ENCODE results near the gene CRISP3. TPM values are rescaled to one million over a fixed set of nuclear protein-coding genes. Genes with fewer than 3 reads are reported as not detected.

The CRISP3 gene
- total and polyA plus RNA-seq, 10 of the 15 experiments (the other 5 are each of a cell fraction or from before 2014, with no cell fraction given), result not detected

DNA sequence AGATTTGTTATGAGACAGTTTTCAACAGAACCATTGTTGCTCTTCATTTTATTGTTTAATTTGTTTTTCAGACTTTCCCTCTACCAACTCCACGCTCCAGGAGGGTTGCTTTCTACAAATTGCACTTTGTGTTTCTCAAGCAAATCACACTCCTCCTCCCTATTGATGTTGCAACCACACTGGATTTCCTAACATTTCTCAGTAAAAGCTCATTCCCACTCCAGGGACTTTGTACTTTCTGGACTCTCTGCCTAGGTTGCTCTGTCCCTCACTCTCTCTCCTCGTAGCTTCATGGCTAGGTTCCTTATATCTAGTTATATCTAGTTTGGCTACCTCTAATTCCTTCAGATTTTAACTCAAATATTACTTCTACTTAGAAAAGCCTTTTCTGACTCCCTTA lies 22.6 kb upstream of the CRISP3 start:
- DNase-seq (ENCODE audit: low read depth, low spot score), result no peak
- H3K4me1 ChIP-seq (ENCODE audit: control insufficient read depth, insufficient read depth, low read length), result no peaks in the 10 kb centered on the region
- no peaks in the 10 kb centered on the region for H3K27me3 ChIP-seq (replicated peaks in 1 of 2; ENCODE audit: control insufficient read depth in 2 of 2, insufficient read depth in 2 of 2, low read length in 1 of 2)
- POLR2A ChIA-PET, result no interaction called here
- CTCF ChIA-PET, result no interaction called here
- no peaks in the 10 kb centered on the region for H3K79me2 ChIP-seq (ENCODE audit: control insufficient read depth, insufficient read depth, low read length)
- H3K4me2 ChIP-seq (ENCODE audit: control insufficient read depth, insufficient read depth), result no peak overlapping the region
- ATAC-seq, result no peak
- no peak overlapping the region for H2AFZ ChIP-seq (ENCODE audit: control insufficient read depth, low read depth, low read length)
- no TSS peak for BruUV-seq (replicated peaks)
- in situ Hi-C loops (cut with MboI), result no loop called here
- no peaks in the 10 kb centered on the region for H3K9me3 ChIP-seq (replicated peaks; ENCODE audit: control insufficient read depth, insufficient read depth, low read length)
- FAIRE-seq, result no peak
- H3K27ac ChIP-seq (ENCODE audit: control insufficient read depth, insufficient read depth), result no peak overlapping the region
- SMC1A ChIA-PET (ENCODE audit: uncharacterized antibody, unreplicated experiment), result no interaction called here
- H3K4me3 ChIP-seq, result no peak overlapping the region
- no peaks in the 10 kb centered on the region for H3K36me3 ChIP-seq (ENCODE audit: control insufficient read depth in 2 of 2, insufficient read depth in 2 of 2, low read length in 1 of 2)
- H4K20me1 ChIP-seq (ENCODE audit: control insufficient read depth, insufficient read depth), result no peaks in the 10 kb centered on the region
- WGBS (ENCODE audit: insufficient coverage, insufficient replicate concordance, low lambda C conversion rate, missing lambda C conversion rate), result 0% methylated on average over 2 of the region's 2 CpGs
- H3K9ac ChIP-seq (ENCODE audit: control insufficient read depth, insufficient read depth, low read length), result no peak overlapping the region
- intact Hi-C loops (cut with micrococcal nuclease; ENCODE audit: unreplicated experiment), result no loop called here
- RAD21 ChIA-PET (ENCODE audit: unreplicated experiment), result no interaction called here
- TF ChIP-seq, protein P1, sequence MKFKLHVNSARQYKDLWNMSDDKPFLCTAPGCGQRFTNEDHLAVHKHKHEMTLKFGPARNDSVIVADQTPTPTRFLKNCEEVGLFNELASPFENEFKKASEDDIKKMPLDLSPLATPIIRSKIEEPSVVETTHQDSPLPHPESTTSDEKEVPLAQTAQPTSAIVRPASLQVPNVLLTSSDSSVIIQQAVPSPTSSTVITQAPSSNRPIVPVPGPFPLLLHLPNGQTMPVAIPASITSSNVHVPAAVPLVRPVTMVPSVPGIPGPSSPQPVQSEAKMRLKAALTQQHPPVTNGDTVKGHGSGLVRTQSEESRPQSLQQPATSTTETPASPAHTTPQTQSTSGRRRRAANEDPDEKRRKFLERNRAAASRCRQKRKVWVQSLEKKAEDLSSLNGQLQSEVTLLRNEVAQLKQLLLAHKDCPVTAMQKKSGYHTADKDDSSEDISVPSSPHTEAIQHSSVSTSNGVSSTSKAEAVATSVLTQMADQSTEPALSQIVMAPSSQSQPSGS (IDR thresholded peaks at IDR 0.05; ENCODE audit: low read length), result no peak
- no peak for TF ChIP-seq HDAC6 (IDR thresholded peaks at IDR 0.05; ENCODE audit: unreplicated experiment)
- TF ChIP-seq CUX1 (IDR thresholded peaks at IDR 0.05; ENCODE audit: insufficient replicate concordance, low read depth, low read length), result no peak
- TF ChIP-seq MEF2A (IDR thresholded peaks at IDR 0.05; ENCODE audit: insufficient read depth, low read depth, low read length), result no peak
- TF ChIP-seq SPI1 (IDR thresholded peaks at IDR 0.05; ENCODE audit: borderline replicate concordance, insufficient read depth, low read depth, low read length), result no peak
- TF ChIP-seq SMAD5 (IDR thresholded peaks at IDR 0.05; ENCODE audit: low read depth), result no peak
- no peak for TF ChIP-seq NR2C1 (IDR thresholded peaks at IDR 0.05)
- no peak for TF ChIP-seq SIN3A (IDR thresholded peaks at IDR 0.05; ENCODE audit: low read depth, low read length)
- no peak for TF ChIP-seq ETV6 (conservative IDR thresholded peaks at IDR 0.05 in 1 of 2, IDR thresholded peaks at IDR 0.05 in 1 of 2; ENCODE audit: borderline replicate concordance in 1 of 2, low read depth in 1 of 2)
- no peak for TF ChIP-seq NBN (IDR thresholded peaks at IDR 0.05)
- TF ChIP-seq TCF7 (IDR thresholded peaks at IDR 0.05; ENCODE audit: borderline replicate concordance), result no peak
- TF ChIP-seq, protein P2, sequence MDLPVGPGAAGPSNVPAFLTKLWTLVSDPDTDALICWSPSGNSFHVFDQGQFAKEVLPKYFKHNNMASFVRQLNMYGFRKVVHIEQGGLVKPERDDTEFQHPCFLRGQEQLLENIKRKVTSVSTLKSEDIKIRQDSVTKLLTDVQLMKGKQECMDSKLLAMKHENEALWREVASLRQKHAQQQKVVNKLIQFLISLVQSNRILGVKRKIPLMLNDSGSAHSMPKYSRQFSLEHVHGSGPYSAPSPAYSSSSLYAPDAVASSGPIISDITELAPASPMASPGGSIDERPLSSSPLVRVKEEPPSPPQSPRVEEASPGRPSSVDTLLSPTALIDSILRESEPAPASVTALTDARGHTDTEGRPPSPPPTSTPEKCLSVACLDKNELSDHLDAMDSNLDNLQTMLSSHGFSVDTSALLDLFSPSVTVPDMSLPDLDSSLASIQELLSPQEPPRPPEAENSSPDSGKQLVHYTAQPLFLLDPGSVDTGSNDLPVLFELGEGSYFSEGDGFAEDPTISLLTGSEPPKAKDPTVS (IDR thresholded peaks at IDR 0.05; ENCODE audit: low read depth, low read length), result no peak
- TF ChIP-seq ZNF687 (IDR thresholded peaks at IDR 0.05), result no peak
